ENCODE data around the gene NLRP4. TPM values are rescaled to one million over a fixed set of nuclear protein-coding genes. Genes with fewer than 3 reads are reported as not detected.
"Not testable (repeated sequence)": the region's sequence is repeated elsewhere in the genome, so short reads cannot be mapped to it uniquely, and the experiment has no call there.

Gene NLRP4
- total RNA-seq, 2 donors from 2014 or later = not detected

GRCh38 chr19:55923556-55923955, 87.2 kb downstream of the NLRP4 start:
- TF ChIP-seq CTCF (conservative IDR thresholded peaks at IDR 0.05) = no peak
- Histone ChIP-seq H3K27me3 (ENCODE audit: control insufficient read depth, insufficient read depth, low read length, poor library complexity, severe bottlenecking) (no peaks in the 10 kb centered on the region), H3K4me3 (ENCODE audit: low read length) (no peak overlapping the region), H3K27ac (ENCODE audit: low read depth, low read length) (no peak overlapping the region), H3K4me1 (ENCODE audit: control insufficient read depth, insufficient read depth, low read length) (no peaks in the 10 kb centered on the region), H3K9ac (ENCODE audit: extremely low read depth, low read length, poor library complexity, severe bottlenecking) (no peak overlapping the region), H3K9me3 (ENCODE audit: control insufficient read depth, low read length) (peaks cover 89% of the 10 kb centered on the region), H3K36me3 (ENCODE audit: control insufficient read depth, insufficient read depth, low read length) (no peaks in the 10 kb centered on the region)
- Mint-ChIP-seq H3K27me3 (ENCODE audit: insufficient read depth) (no peaks in the 10 kb centered on the region), H3K4me1 (no peaks in the 10 kb centered on the region), H3K9me3 (peaks cover 93% of the 10 kb centered on the region), H3K27ac (no peak overlapping the region), H3K4me3 (no peak overlapping the region), H3K36me3 (ENCODE audit: low read depth) (no peaks in the 10 kb centered on the region)
- 71 to 82% methylated on average over 4 to 5 of the region's 5 CpGs for WGBS, 2 experiments (ENCODE audit: insufficient coverage in 1 of 2, insufficient read length in 1 of 2)
- DNase-seq = no peak

- H3K27me3 ChIP-seq (ENCODE audit: control insufficient read depth, insufficient read depth, low read length, poor library complexity, severe bottlenecking) = no peaks in the 10 kb centered on the region
- H3K9me3 Mint-ChIP-seq = peaks cover 95% of the 10 kb centered on the region
- no peaks in the 10 kb centered on the region for H3K36me3 Mint-ChIP-seq (ENCODE audit: low read depth)
- H3K27ac Mint-ChIP-seq = no peak overlapping the region
- WGBS, 2 experiments (ENCODE audit: insufficient coverage in 1 of 2, insufficient read length in 1 of 2) = 69 to 79% methylated on average over 4 to 8 of the region's 8 CpGs
- no peak for DNase-seq
- H3K27ac ChIP-seq (ENCODE audit: low read depth, low read length) = no peak overlapping the region
- peaks cover 66% of the 10 kb centered on the region for H3K9me3 ChIP-seq (ENCODE audit: control insufficient read depth, low read length)
- H3K36me3 ChIP-seq (ENCODE audit: control insufficient read depth, insufficient read depth, low read length) = no peaks in the 10 kb centered on the region
- no peaks in the 10 kb centered on the region for H3K4me1 Mint-ChIP-seq
- no peaks in the 10 kb centered on the region for H3K27me3 Mint-ChIP-seq (ENCODE audit: insufficient read depth)
- TF ChIP-seq CTCF (conservative IDR thresholded peaks at IDR 0.05) = no peak
- H3K4me3 ChIP-seq (ENCODE audit: low read length) = no peak overlapping the region
- no peaks in the 10 kb centered on the region for H3K4me1 ChIP-seq (ENCODE audit: control insufficient read depth, insufficient read depth, low read length)
- H3K4me3 Mint-ChIP-seq = no peak overlapping the region
- H3K9ac ChIP-seq (ENCODE audit: extremely low read depth, low read length, poor library complexity, severe bottlenecking) = no peak overlapping the region
Measured at GRCh38 chr19:55927991-55928390, 91.7 kb downstream of the NLRP4 start.

- H3K4me1 ChIP-seq (ENCODE audit: control insufficient read depth, insufficient read depth, low read length); H3K27ac ChIP-seq (ENCODE audit: low read depth, low read length); H3K36me3 Mint-ChIP-seq (ENCODE audit: low read depth); H3K4me3 Mint-ChIP-seq; H3K36me3 ChIP-seq (ENCODE audit: control insufficient read depth, insufficient read depth, low read length); H3K9ac ChIP-seq (ENCODE audit: extremely low read depth, low read length, poor library complexity, severe bottlenecking); DNase-seq; H3K27me3 ChIP-seq (ENCODE audit: control insufficient read depth, insufficient read depth, low read length, poor library complexity, severe bottlenecking); H3K4me1 Mint-ChIP-seq; H3K4me3 ChIP-seq (ENCODE audit: low read length); H3K27ac Mint-ChIP-seq; H3K27me3 Mint-ChIP-seq (ENCODE audit: insufficient read depth): not testable (repeated sequence)
- 82 to 90% methylated on average over 4 of the region's 5 CpGs for WGBS, 2 experiments (ENCODE audit: insufficient coverage in 1 of 2, insufficient read length in 1 of 2)
- peaks cover 64% of the 10 kb centered on the region for H3K9me3 ChIP-seq (ENCODE audit: control insufficient read depth, low read length)
- peaks cover 96% of the 10 kb centered on the region for H3K9me3 Mint-ChIP-seq
Measured at GRCh38 chr19:55929258-55929657, 92.9 kb downstream of the NLRP4 start.

- H3K4me3 ChIP-seq (ENCODE audit: low read length) = no peak overlapping the region
- Mint-ChIP-seq H3K4me1 (no peaks in the 10 kb centered on the region), H3K27ac (no peak overlapping the region), H3K4me3 (no peak overlapping the region), H3K27me3 (ENCODE audit: insufficient read depth) (no peaks in the 10 kb centered on the region), H3K36me3 (ENCODE audit: low read depth) (no peaks in the 10 kb centered on the region), H3K9me3 (peaks cover 96% of the 10 kb centered on the region)
- H3K27me3 ChIP-seq (ENCODE audit: control insufficient read depth, insufficient read depth, low read length, poor library complexity, severe bottlenecking) = no peaks in the 10 kb centered on the region
- no peaks in the 10 kb centered on the region for H3K36me3 ChIP-seq (ENCODE audit: control insufficient read depth, insufficient read depth, low read length)
- 77 to 82% methylated on average over 14 of the region's 14 CpGs for WGBS, 2 experiments (ENCODE audit: insufficient coverage in 1 of 2, insufficient read length in 1 of 2)
- no peak overlapping the region for H3K27ac ChIP-seq (ENCODE audit: low read depth, low read length)
- H3K9me3 ChIP-seq (ENCODE audit: control insufficient read depth, low read length) = peaks cover 60% of the 10 kb centered on the region
- no peak for DNase-seq
- no peaks in the 10 kb centered on the region for H3K4me1 ChIP-seq (ENCODE audit: control insufficient read depth, insufficient read depth, low read length)
- H3K9ac ChIP-seq (ENCODE audit: extremely low read depth, low read length, poor library complexity, severe bottlenecking) = no peak overlapping the region
- TF ChIP-seq CTCF (conservative IDR thresholded peaks at IDR 0.05) = no peak
Measured at GRCh38 chr19:55930996-55931515, 94.7 kb downstream of the NLRP4 start.
